Mesendoderm (in vitro differentiated cells): ENCODE measurements around the gene SLC27A3. TPM values are rescaled to one million over a fixed set of nuclear protein-coding genes. Genes with fewer than 3 reads are reported as not detected.

Experiments used
- DNase-seq: peaks from one replicate; pipeline ENCODE4 v3.0.0; 2013
- H2AK5ac ChIP-seq: 2 replicates; pipeline ENCODE4 v1.6.1; 2013; ENCODE audit warnings: low read length, inconsistent platforms
- H2BK120ac ChIP-seq: 2 replicates; pipeline ENCODE4 v1.6.1; 2013; ENCODE audit warnings: low read depth, mild to moderate bottlenecking, low read length, moderate library complexity, mixed read lengths
- H2BK15ac ChIP-seq: replicated peaks from 2 replicates; pipeline ENCODE4 v1.6.1; 2013; ENCODE audit warnings: low read depth, mild to moderate bottlenecking, moderate library complexity
- H2BK5ac ChIP-seq: 2 replicates; pipeline ENCODE4 v1.6.1; 2013; ENCODE audit warnings: low read length, inconsistent platforms
- H3K18ac ChIP-seq: 2 replicates; pipeline ENCODE4 v1.6.1; 2013; ENCODE audit warnings: mild to moderate bottlenecking, low read length, mixed read lengths
- H3K23ac ChIP-seq: one replicate; pipeline ENCODE4 v1.6.1; 2013; ENCODE audit warnings: low read length
- H3K27ac ChIP-seq: 2 replicates; pipeline ENCODE4 v1.5.1; 2013; ENCODE audit warnings: low read depth, mild to moderate bottlenecking, inconsistent platforms, low read length, moderate library complexity
- H3K27me3 ChIP-seq: 2 replicates; pipeline ENCODE4 v1.6.1; 2013; ENCODE audit warnings: low read length, control low read depth, mild to moderate bottlenecking, inconsistent platforms; ENCODE audit not compliant: insufficient read depth, poor library complexity
- H3K36me3 ChIP-seq: 2 replicates; pipeline ENCODE4 v1.6.1; 2013; ENCODE audit warnings: low read length, inconsistent platforms; ENCODE audit not compliant: control insufficient read depth, insufficient read depth
- H3K4ac ChIP-seq: one replicate; pipeline ENCODE4 v1.6.1; 2013; ENCODE audit warnings: low read depth, mild to moderate bottlenecking, low read length, moderate library complexity
- H3K4me1 ChIP-seq: 2 replicates; pipeline ENCODE4 v1.6.1; 2013; ENCODE audit warnings: low read depth, low read length, inconsistent platforms; ENCODE audit not compliant: control insufficient read depth
- H3K4me2 ChIP-seq: 2 replicates; pipeline ENCODE4 v1.6.1; 2013; ENCODE audit warnings: low read length
- H3K4me3 ChIP-seq: 2 replicates; pipeline ENCODE4 v1.5.1; 2013; ENCODE audit warnings: mild to moderate bottlenecking, low read length
- H3K56ac ChIP-seq: one replicate; pipeline ENCODE4 v1.6.1; 2013; ENCODE audit warnings: low read length
- H3K79me1 ChIP-seq: 2 replicates; pipeline ENCODE4 v1.6.1; 2013; ENCODE audit warnings: low read length, inconsistent platforms
- H3K79me2 ChIP-seq: 2 replicates; pipeline ENCODE4 v1.6.1; 2013; ENCODE audit warnings: mild to moderate bottlenecking, low read length; ENCODE audit not compliant: control insufficient read depth, insufficient read depth
- H3K9ac ChIP-seq: 2 replicates; pipeline ENCODE4 v1.6.1; 2013; ENCODE audit warnings: low read length, inconsistent platforms
- H4K5ac ChIP-seq: one replicate; pipeline ENCODE4 v1.6.1; 2013; ENCODE audit warnings: low read length
- H4K8ac ChIP-seq: one replicate; pipeline ENCODE4 v1.6.1; 2013; ENCODE audit warnings: low read depth, mild to moderate bottlenecking, control low read depth, low read length, moderate library complexity
- WGBS: extraction: QIAGEN DNeasy Blood & Tissue Kit; methylation state at CpG from one replicate; pipeline ENCODE4 v1.1.7; 2013; ENCODE audit warnings: low lambda C conversion rate, missing lambda C conversion rate; ENCODE audit not compliant: insufficient coverage; ENCODE audit errors: extremely low coverage; 5-methylcytosine and 5-hydroxymethylcytosine counted together
- small RNA-seq: library from polyadenylated mRNA; stranded (forward); fragments of <200 nt; extraction: miRNeasy Mini kit (QIAGEN cat#:217004); gene quantifications from one replicate; pipeline ENCODE3, GENCODE V24; 2013; ENCODE audit not compliant: insufficient read depth

SLC27A3 gene

DNA sequence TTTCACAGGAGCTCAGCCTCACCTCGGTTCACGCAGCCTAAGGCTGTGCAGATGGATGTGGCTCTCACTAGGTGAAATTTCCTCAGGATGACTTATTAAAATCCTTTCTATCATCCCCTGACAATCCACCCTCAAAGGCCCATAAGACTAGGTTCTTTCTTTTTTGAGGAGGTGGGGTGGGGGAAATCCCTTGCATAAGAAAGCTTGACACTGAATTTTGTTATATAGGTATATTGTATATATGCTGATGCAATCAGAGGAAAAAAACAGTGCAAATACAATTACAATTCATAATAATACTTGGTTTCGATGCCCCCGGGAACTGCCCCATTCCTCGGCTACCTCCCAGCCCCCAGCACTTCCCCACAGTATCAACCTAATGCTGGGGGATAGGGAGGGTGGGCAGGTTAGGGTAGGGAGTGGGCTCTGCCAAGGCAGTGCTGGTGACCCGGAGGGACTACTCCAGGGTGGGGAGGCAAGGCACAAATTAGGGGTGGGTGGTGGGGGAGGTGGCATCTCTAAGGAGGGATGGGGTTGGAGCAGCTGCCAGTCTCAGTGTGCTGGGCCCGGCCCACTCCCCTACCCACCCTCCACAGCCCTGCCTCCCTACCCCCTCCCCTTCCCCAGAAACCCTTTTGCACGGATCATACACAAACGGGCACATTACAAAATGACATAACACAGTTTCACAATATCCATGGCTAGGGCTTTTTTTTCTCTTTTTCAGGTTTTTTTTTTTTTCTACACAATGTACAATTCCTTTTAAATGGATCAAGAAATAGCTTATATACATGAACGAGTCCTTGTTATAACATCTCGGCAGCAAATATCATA, 30.9 kb downstream of the SLC27A3 start:
- Histone ChIP-seq H3K79me2 (no peaks in the 10 kb centered on the region), H4K5ac (no peak overlapping the region), H3K4me3 (no peak overlapping the region), H3K36me3 (peaks cover 10% of the 10 kb centered on the region), H3K18ac (no peak overlapping the region), H2AK5ac (no peak overlapping the region), H2BK15ac (no peak overlapping the region), H2BK120ac (no peak overlapping the region), H3K4me2 (no peak overlapping the region), H3K23ac (no peak overlapping the region), H3K4me1 (no peaks in the 10 kb centered on the region), H3K9ac (no peak overlapping the region), H4K8ac (no peak overlapping the region), H3K56ac (no peak overlapping the region), H3K27ac (no peak overlapping the region), H3K79me1 (no peaks in the 10 kb centered on the region), H3K4ac (no peak overlapping the region), H2BK5ac (no peak overlapping the region), H3K27me3 (no peaks in the 10 kb centered on the region)
- no peak for DNase-seq
- WGBS = no CpG with 5 or more reads among the region's 11 CpGs

DNA sequence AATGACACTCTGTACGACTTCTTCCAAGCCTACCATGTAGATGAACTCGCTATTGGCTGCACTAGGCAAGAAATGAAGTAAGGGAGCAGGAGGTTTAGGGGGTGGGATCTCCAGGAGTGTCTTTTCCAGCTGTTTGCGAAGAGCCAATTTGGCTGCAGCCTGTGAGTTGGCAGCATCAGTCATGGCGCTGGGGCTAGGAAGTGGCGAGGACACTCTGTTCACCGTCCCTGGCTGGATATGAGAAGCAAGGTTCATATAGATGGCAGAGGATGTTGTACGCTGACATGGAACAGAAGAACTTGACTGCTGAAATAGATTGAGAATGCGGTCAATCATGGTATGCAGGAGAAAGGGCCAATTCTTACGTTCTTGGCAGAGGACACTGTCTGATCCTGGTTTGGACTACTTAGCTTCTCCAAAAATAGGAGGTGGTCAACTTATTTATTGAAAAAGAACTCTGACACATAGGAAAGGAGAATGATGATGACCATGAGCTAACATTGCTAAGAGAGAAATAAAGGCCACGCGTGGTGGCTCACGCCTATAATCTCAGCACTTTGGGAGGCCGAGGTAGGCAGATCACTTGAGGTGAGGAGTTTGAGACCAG, 41.2 kb downstream of the SLC27A3 start:
- no peaks in the 10 kb centered on the region for H3K79me1 ChIP-seq
- H3K4me1 ChIP-seq = no peaks in the 10 kb centered on the region
- no peak overlapping the region for H3K4ac ChIP-seq
- H3K27me3 ChIP-seq = no peaks in the 10 kb centered on the region
- H3K23ac ChIP-seq = no peak overlapping the region
- no peak for DNase-seq
- no peak overlapping the region for H4K8ac ChIP-seq
- no peak overlapping the region for H3K4me3 ChIP-seq
- no peak overlapping the region for H2BK5ac ChIP-seq
- H2AK5ac ChIP-seq = no peak overlapping the region
- no peak overlapping the region for H3K56ac ChIP-seq
- H2BK120ac ChIP-seq = no peak overlapping the region
- H3K27ac ChIP-seq = no peak overlapping the region
- WGBS = no CpG with 5 or more reads among the region's 13 CpGs
- no peak overlapping the region for H3K4me2 ChIP-seq
- no peak overlapping the region for H2BK15ac ChIP-seq
- peaks cover 16% of the 10 kb centered on the region for H3K36me3 ChIP-seq
- H3K18ac ChIP-seq = no peak overlapping the region
- H3K9ac ChIP-seq = no peak overlapping the region
- no peak overlapping the region for H4K5ac ChIP-seq
- H3K79me2 ChIP-seq = no peaks in the 10 kb centered on the region

DNA sequence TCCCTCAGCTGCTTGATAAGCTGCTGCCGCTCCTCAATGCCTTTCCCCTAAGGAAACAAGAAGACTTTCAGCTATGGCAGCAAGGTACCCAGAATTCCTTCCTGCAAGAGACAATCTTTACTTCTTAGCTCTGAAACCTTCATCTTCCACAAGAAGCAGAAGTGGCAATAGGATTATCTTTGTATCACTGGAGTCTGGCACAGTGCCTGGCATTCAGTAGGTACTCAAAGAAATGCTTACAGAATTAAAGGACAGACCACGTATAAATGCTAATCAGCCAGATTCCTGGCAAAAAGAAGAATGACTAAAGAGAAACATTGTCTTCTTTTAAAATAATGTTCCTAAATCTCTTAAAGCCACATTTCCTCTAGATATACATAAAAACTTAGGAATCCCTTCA, 43.7 kb downstream of the SLC27A3 start:
- Histone ChIP-seq H2BK120ac (no peak overlapping the region), H3K56ac (no peak overlapping the region), H3K79me1 (no peaks in the 10 kb centered on the region), H3K9ac (no peak overlapping the region), H2BK5ac (no peak overlapping the region), H3K4me2 (no peak overlapping the region), H3K4me3 (no peak overlapping the region), H3K79me2 (no peaks in the 10 kb centered on the region), H3K4ac (no peak overlapping the region), H2BK15ac (no peak overlapping the region), H3K18ac (no peak overlapping the region), H3K27ac (no peak overlapping the region), H4K5ac (no peak overlapping the region), H4K8ac (no peak overlapping the region), H3K27me3 (no peaks in the 10 kb centered on the region), H2AK5ac (no peak overlapping the region), H3K36me3 (peaks cover 10% of the 10 kb centered on the region), H3K4me1 (no peaks in the 10 kb centered on the region), H3K23ac (no peak overlapping the region)
- DNase-seq = no peak
- no CpG with 5 or more reads among the region's 2 CpGs for WGBS

DNA sequence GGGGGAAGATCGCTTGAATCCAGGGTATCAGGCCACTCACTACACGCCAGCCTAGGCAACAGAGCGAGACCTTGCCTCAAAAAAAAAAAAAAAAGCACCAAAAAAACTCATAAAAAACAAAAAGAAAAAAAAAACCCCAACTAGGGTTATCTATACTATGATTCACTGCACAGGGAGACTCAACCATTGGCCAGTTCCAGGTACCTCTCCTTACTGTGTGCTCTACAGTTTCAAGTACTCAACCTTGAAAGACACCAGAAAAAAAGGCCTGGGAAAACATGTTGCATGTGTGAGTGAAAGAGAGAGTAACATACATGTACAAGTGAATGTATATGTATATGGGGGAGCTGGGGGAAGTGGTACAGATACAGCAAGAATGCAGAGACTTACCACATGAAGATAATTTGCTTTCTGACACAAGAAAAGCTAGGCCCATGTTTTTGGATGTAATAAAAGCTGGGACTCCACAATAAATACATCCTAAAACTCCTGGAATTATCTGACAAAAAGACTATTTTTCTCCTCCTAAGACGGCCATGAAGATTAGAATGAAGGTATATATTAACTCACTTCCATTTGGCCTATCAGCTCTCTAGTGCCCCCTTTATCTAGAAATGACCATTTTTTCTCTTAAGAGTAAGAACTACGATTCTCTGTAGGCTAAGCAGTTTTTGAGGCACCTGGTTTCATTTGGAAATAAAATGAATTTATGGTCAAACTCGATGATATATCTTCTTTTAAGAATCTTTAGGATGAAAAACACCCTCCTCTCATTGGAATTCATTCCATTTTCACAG, 52.2 kb downstream of the SLC27A3 start:
- H3K4me2 ChIP-seq = no peak overlapping the region
- no peak overlapping the region for H2BK5ac ChIP-seq
- no peak overlapping the region for H3K9ac ChIP-seq
- WGBS = no CpG with 5 or more reads among the region's 6 CpGs
- peaks cover 1% of the 10 kb centered on the region for H3K79me1 ChIP-seq
- no peak overlapping the region for H4K5ac ChIP-seq
- H3K23ac ChIP-seq = no peak overlapping the region
- peaks cover 8% of the 10 kb centered on the region for H3K36me3 ChIP-seq
- no peak overlapping the region for H3K56ac ChIP-seq
- H3K4ac ChIP-seq = no peak overlapping the region
- no peak overlapping the region for H3K27ac ChIP-seq
- no peak overlapping the region for H2BK15ac ChIP-seq
- H4K8ac ChIP-seq = no peak overlapping the region
- no peaks in the 10 kb centered on the region for H3K79me2 ChIP-seq
- H3K4me3 ChIP-seq = no peak overlapping the region
- no peaks in the 10 kb centered on the region for H3K4me1 ChIP-seq
- no peak overlapping the region for H2AK5ac ChIP-seq
- H3K27me3 ChIP-seq = no peaks in the 10 kb centered on the region
- DNase-seq = no peak
- no peak overlapping the region for H2BK120ac ChIP-seq
- no peak overlapping the region for H3K18ac ChIP-seq

Small RNA genes lying within 50 kb of the gene (small RNA-seq; reads per million reads assigned to genes)
- gene RF00019 = not detected
